ENCODE results near the gene NDUFA11. TPM values are rescaled to one million over a fixed set of nuclear protein-coding genes. Genes with fewer than 3 reads are reported as not detected.

Gene NDUFA11
- total and polyA plus RNA-seq, 2 of the 13 experiments (the other 11 are each of a cell fraction or from before 2014, with no cell fraction given) = 286 to 378 TPM

DNA sequence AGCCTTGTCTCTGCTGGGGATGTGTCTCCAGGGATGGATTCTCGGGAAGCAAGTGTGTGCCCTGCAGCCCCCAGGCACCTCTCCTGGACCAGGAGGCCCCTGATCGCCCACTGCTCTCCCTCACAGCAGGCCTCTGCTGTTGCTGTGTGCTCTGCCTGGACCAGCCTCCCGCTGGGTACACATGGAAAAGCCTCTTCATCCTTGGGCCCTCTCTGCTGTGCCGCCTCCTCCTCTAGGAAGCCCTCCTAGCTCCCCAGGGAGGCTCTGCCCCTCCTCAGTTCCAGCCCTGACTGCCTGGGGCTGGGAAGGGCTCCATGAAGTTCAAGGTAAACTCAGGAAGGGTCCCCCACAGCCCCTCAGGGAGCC is 12.0 kb downstream of the NDUFA11 start (continued):
- TF ChIP-seq FOXA1 (IDR thresholded peaks at IDR 0.05) = no peak
- peak; percentile 39; the same call in 1 of the 2 replicates for TF ChIP-seq FOXA1 (CRISPR knock-in tag; IDR thresholded peaks at IDR 0.05)
- no peak for TF ChIP-seq ZHX2 (IDR thresholded peaks at IDR 0.05; ENCODE audit: low read depth)
- no peak for TF ChIP-seq ZHX2 (CRISPR knock-in tag; IDR thresholded peaks at IDR 0.05; ENCODE audit: borderline replicate concordance)
- TF ChIP-seq ZBTB8A (CRISPR knock-in tag; IDR thresholded peaks at IDR 0.05; ENCODE audit: borderline replicate concordance, low read depth) = no peak

- in situ Hi-C loops (cut with HindIII; ENCODE audit: extremely low pct_ligation_motif_present, low pct_unique_long_range_greater_than_20kb) (loop anchor here (5.0 kb wide), 2 partner anchors 53 to 83 kb away; partner anchors contain the start of genes FUT6 and NRTN), intact Hi-C loops (cut with micrococcal nuclease; ENCODE audit: unreplicated experiment) (loop anchor here (2.0 kb wide), 1 partner anchor 19 kb away; the partner anchor contains the start of gene FUT5)
- BruUV-seq (replicated peaks) = no TSS peak
- H3K9ac ChIP-seq (ENCODE audit: insufficient read depth, low read depth, low read length) = no peak overlapping the region
- peaks cover 56% of the 10 kb centered on the region for H3K4me1 ChIP-seq (ENCODE audit: insufficient read depth, low read length)
- no peak; the same call in 2 of the 3 replicates for ATAC-seq
- no peaks in the 10 kb centered on the region for H4K20me1 ChIP-seq (ENCODE audit: insufficient read depth, low read length)
- H3K9me3 ChIP-seq (ENCODE audit: low read length) = no peaks in the 10 kb centered on the region
- H3K79me2 ChIP-seq (ENCODE audit: insufficient read depth, low read length) = no peaks in the 10 kb centered on the region
- H3K27me3 ChIP-seq (ENCODE audit: control insufficient read depth in 1 of 2, insufficient read depth in 2 of 2, low read length in 2 of 2) = no peaks in the 10 kb centered on the region
- no peak overlapping the region for H3K27ac ChIP-seq (ENCODE audit: extremely low read length, insufficient read depth, low read length)
- no peak overlapping the region for H2AFZ ChIP-seq (ENCODE audit: low read length)
- no peak for FAIRE-seq
- no peak overlapping the region for H3K4me2 ChIP-seq (ENCODE audit: low read depth, low read length)
- H3K4me3 ChIP-seq (replicated peaks in 1 of 3; ENCODE audit: insufficient read depth in 1 of 3, low read depth in 2 of 3, low read length in 3 of 3) = no peak overlapping the region
- H3K36me3 ChIP-seq (replicated peaks in 1 of 2; ENCODE audit: control insufficient read depth in 1 of 2, insufficient read depth in 2 of 2, low read length in 2 of 2) = peaks cover 0 to 6% of the 10 kb centered on the region in 2 experiments; a peak in 1 of 5 replicates
- 77% methylated on average over 7 of the region's 10 CpGs for WGBS (ENCODE audit: low lambda C conversion rate)
- no peak for DNase-seq (ENCODE audit: low spot score)
- TF ChIP-seq PLRG1 (conservative IDR thresholded peaks at IDR 0.05) (no peak), JUNB (CRISPR knock-in tag; IDR thresholded peaks at IDR 0.05; ENCODE audit: borderline replicate concordance) (no peak), AGO1 (IDR thresholded peaks at IDR 0.05; ENCODE audit: low read depth, low read length, poor library complexity, severe bottlenecking) (peak; percentile 31), ZBTB14 (CRISPR knock-in tag; IDR thresholded peaks at IDR 0.05) (no peak), TFE3 (CRISPR knock-in tag; IDR thresholded peaks at IDR 0.05) (no peak), ARNT2 (CRISPR knock-in tag; IDR thresholded peaks at IDR 0.05; ENCODE audit: low read depth) (no peak)
- POLR2A ChIA-PET = interaction anchor here (0.8 to 3.3 kb wide), 4 partner anchors 14 to 62 kb away, joined by 3 to 22 read pairs (median 5); partner anchors contain the start of gene NDUFA11
- CTCF ChIA-PET (ENCODE audit: low intra/inter-chr PET ratio, low total read pairs) = interaction anchor here (3.9 kb wide), 1 partner anchor 85 kb away, joined by 71 read pairs; the partner anchor contains the start of gene NRTN
Measured at GRCh38 chr19:5890099-5890498, 13.5 kb downstream of the NDUFA11 start.
